Measurements from ENCODE around the gene ARHGEF12.

GRCh38 chr11:120354779-120355178 is 18.6 kb downstream of the ARHGEF12 start:
- TF ChIP-seq PHF8 (IDR thresholded peaks at IDR 0.05; ENCODE audit: borderline replicate concordance, low read depth) (no peak), HOXA7 (CRISPR knock-in tag; IDR thresholded peaks at IDR 0.05) (no peak), CTCF (IDR thresholded peaks at IDR 0.05) (no peak), SMC3 (IDR thresholded peaks at IDR 0.05) (no peak), CBX2 (IDR thresholded peaks at IDR 0.05; ENCODE audit: borderline replicate concordance, low read depth) (no peak), HDAC2 (IDR thresholded peaks at IDR 0.05) (no peak), POLR2A (IDR thresholded peaks at IDR 0.05; ENCODE audit: low read length) (no peak), EHF (CRISPR knock-in tag; IDR thresholded peaks at IDR 0.05) (no peak), RFX5 (IDR thresholded peaks at IDR 0.05) (no peak), NR3C1 (IDR thresholded peaks at IDR 0.05) (no peak), USF2 (IDR thresholded peaks at IDR 0.05) (no peak), GATA3 (IDR thresholded peaks at IDR 0.05; ENCODE audit: borderline replicate concordance) (no peak)
- TF ChIP-seq, protein P1, sequence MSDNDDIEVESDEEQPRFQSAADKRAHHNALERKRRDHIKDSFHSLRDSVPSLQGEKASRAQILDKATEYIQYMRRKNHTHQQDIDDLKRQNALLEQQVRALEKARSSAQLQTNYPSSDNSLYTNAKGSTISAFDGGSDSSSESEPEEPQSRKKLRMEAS (IDR thresholded peaks at IDR 0.05) = no peak
